ENCODE measurements around the gene BLVRB. TPM values are rescaled to one million over a fixed set of nuclear protein-coding genes. Genes with fewer than 3 reads are reported as not detected.
"Not testable (repeated sequence)": the region's sequence is repeated elsewhere in the genome, so short reads cannot be mapped to it uniquely, and the experiment has no call there.

Gene BLVRB
- total RNA-seq, 1 donor from 2014 or later, result 81.6 TPM

DNA sequence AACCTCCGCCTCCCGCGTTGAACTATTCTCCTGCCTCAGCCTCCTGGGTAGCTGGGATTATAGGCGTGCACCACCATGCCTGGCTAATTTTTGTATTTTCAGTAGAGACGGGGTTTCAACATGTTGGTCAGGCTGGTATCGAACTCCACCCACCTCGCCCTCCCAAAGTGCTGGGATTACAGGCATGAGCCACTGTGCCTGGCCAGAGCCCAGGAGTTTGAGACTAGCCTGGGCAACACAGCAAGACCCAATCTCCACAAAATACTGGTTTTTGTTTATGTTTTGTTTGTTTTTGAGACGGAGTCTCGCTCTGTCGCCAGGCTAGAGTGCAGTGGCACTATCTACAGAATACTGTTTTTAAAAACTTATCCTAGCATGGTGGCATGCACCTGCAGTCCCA is 35.3 kb downstream of the BLVRB start:
- intact Hi-C loops (cut with DNase I); DNase-seq (ENCODE audit: low spot score): not testable (repeated sequence)

- intact Hi-C loops (cut with DNase I); DNase-seq (ENCODE audit: low spot score): not testable (repeated sequence)
These were observed 37.3 kb downstream of the BLVRB start for GRCh38 chr19:40428197-40428596.

GRCh38 chr19:40425450-40426287 is 39.9 kb downstream of the BLVRB start, which contains the start of gene SERTAD1:
SERTAD1 (minus strand) TSS chr19:40425992; CDS start chr19:40423546, 2,446 bp downstream.
- intact Hi-C loops (cut with DNase I), result loop anchor here (1.0 kb wide), 1 partner anchor 18 kb away; no protein-coding TSS in a partner anchor

DNA sequence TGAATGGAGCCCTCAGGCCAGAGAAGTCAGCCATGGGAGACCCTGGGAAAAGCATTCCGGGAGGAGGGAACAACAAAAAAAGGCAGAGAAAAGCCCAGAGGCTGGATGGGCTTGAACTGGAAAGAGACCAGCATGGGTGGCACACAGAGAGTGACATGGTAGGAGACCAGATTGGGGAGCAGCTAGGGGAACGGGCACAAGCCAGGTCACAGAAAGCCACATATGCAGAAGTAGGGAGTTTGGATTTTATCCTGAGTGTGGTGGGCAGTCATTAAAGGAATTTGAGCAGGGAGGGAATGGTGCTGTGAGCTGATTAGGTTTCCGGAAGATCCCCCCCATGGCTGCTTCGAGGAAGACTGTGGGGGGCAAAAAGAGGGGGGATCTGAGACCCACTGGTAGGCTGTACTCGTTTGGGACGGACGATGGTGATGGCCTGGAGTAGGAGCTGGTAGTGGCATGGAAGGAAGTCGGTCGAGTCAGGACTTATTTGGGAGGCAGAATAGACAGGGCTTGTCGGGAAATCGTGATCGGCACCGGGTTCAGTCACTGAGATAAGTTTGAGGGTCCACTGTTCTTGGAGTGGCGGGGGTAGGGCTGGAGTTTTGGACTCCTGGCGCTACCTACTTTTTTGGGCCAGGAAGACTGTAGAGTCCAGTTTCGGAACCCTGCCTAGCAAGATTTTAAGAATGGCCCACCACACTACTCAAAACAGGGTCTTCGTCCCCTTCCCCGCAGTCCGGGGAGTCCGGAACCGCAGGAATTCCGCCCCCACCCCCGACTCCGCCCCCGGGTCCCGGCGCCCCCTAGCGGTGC is 40.7 kb downstream of the BLVRB start:
- intact Hi-C loops (cut with DNase I), result loop anchor here (1.0 kb wide), 1 partner anchor 18 kb away; no protein-coding TSS in a partner anchor
- no peak for DNase-seq (ENCODE audit: low spot score)

More at GRCh38 chr19:40425450-40426287, 39.9 kb downstream of the BLVRB start, which contains the start of gene SERTAD1:
- peak; percentile 100 for DNase-seq (ENCODE audit: low spot score)

DNA sequence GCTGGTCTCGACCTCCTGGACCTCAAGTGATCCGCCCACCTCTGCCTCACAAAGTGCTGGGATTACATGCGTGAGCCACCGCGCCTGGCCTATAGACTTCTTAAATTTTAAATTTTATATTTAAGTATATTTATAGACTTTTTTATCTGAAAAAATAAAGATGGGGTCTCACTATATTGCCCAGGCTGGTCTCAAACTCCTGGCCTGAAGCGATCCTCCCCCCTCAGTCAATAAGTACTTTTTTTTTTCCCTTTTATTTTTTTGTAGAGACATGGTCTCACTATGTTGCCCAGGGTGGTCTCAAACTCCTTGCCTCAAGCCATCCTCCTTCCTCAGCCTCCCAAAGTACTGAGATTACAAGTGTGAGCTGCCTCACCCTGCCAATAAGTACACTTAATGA is 41.6 kb downstream of the BLVRB start:
- no peak for DNase-seq (ENCODE audit: low spot score)
- intact Hi-C loops (cut with DNase I), result no loop called here

GRCh38 chr19:40422748-40423566 is 42.6 kb downstream of the BLVRB start:
- intact Hi-C loops (cut with DNase I), result no loop called here
- DNase-seq (ENCODE audit: low spot score), result no peak

DNA sequence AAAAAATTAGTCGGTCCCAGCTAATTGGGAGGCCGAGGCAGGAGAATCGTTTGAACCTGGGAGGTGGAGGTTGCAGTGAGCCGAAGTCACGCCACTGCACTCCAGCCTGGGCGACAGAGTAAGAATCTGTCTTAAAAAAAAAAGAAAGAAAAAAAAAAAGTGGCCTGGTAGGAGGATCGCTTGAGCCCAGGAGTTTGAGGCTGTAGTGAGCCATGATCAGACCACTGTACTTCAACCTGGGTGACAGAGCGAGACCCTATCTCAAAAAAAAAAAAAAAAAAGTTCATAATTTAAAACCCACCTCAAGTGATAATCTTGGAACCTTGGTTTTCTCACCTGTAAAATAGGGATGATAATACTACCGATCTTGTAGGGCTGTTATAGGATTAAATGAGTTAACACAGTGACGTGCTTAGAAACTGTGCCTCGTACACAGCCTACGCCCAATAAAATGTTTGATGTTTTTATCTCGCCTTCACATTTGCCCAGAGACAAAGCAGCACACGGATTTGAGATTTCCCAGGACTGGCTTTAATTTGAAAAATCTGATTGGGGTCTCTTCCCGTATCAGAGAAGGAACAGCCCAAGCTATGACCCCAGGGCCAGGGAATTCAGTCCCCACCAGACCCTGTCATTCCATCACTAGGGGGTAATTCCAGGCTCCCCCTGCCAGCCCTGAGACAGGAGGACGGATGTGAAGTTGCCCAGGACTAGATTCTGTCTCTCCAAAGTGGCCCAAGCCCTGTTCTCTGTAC is 43.4 kb downstream of the BLVRB start:
- no peak for DNase-seq (ENCODE audit: low spot score)
- intact Hi-C loops (cut with DNase I), result loop anchor here (1.0 to 2.0 kb wide), 2 partner anchors 21 to 43 kb away; partner anchors contain the start of gene BLVRB

GRCh38 chr19:40420766-40421765 is 44.5 kb downstream of the BLVRB start:
- peak; percentile 96 for DNase-seq (ENCODE audit: low spot score)
- intact Hi-C loops (cut with DNase I), result loop anchor here (1.0 to 2.0 kb wide), 2 partner anchors 22 to 44 kb away; partner anchors contain the start of gene BLVRB

GRCh38 chr19:40420451-40420765 is 45.1 kb downstream of the BLVRB start:
- DNase-seq (ENCODE audit: low spot score), result no peak
- intact Hi-C loops (cut with DNase I), result loop anchor here (2.0 kb wide), 1 partner anchor 44 kb away; the partner anchor contains the start of gene BLVRB

DNA sequence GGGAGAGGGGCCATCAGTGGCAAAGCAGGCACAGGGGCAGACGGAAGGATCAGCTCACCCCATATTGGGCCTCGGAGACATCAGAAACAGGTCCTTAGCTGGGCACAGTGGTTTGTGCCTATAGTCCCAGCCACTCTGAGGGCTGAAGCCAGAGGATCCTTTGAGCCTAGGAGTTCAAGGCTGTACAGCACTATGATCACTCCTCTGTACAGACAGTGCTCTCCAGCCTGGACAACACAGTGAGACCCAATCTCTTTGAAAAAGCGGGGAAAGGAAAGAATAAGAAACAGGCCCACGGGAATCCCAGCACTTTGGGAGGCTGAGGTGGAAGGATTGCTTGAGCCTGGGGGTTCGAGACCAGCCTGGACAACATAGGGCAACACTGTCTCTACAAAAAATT is 45.8 kb downstream of the BLVRB start:
- DNase-seq (ENCODE audit: low spot score), result no peak
- intact Hi-C loops (cut with DNase I), result loop anchor here (2.0 kb wide), 1 partner anchor 45 kb away; the partner anchor contains the start of gene BLVRB

- intact Hi-C loops (cut with DNase I), result no loop called here
- no peak for DNase-seq (ENCODE audit: low spot score)
These were observed 46.4 kb downstream of the BLVRB start for GRCh38 chr19:40419066-40419612.

- intact Hi-C loops (cut with DNase I), result no loop called here
- no peak for DNase-seq (ENCODE audit: low spot score)
These were observed 47.5 kb downstream of the BLVRB start for GRCh38 chr19:40418040-40418439.

DNA sequence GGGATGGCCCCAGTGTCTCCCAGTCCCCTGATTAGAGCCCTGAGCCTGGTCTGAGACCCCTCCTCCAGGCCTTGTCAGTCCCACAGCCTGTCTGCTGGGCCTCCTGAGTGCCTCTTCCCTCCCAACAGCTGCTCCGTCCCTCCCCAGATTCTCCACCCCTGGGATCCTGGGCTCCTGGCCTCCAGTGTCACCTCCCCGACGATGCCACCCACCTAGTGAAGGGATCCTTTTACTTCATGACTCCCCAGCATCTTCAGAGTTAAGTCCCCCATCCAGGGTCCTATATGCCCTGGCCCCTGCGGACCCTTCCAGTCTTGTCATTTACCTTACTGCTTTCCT is 47.9 kb downstream of the BLVRB start:
- intact Hi-C loops (cut with DNase I), result no loop called here
- DNase-seq (ENCODE audit: low spot score), result no peak

- intact Hi-C loops (cut with DNase I), result no loop called here
- peak; percentile 84 for DNase-seq (ENCODE audit: low spot score)
These were observed 48.5 kb downstream of the BLVRB start for GRCh38 chr19:40416918-40417642.

GRCh38 chr19:40415768-40416167 is 49.8 kb downstream of the BLVRB start:
- DNase-seq (ENCODE audit: low spot score), result no peak
- intact Hi-C loops (cut with DNase I), result no loop called here

All from cardiac septum (tissue), 1 donor.